GM19463 (cell line): ENCODE results near the gene SLC44A4.

Source experiments
- ATAC-seq: cut with Tn5 transposase; IDR thresholded peaks from one replicate; pipeline ENCODE4 v1.9.1; 2021; ENCODE audit warnings: mild to moderate bottlenecking, moderate library complexity; ENCODE audit not compliant: unreplicated experiment

Gene SLC44A4

DNA sequence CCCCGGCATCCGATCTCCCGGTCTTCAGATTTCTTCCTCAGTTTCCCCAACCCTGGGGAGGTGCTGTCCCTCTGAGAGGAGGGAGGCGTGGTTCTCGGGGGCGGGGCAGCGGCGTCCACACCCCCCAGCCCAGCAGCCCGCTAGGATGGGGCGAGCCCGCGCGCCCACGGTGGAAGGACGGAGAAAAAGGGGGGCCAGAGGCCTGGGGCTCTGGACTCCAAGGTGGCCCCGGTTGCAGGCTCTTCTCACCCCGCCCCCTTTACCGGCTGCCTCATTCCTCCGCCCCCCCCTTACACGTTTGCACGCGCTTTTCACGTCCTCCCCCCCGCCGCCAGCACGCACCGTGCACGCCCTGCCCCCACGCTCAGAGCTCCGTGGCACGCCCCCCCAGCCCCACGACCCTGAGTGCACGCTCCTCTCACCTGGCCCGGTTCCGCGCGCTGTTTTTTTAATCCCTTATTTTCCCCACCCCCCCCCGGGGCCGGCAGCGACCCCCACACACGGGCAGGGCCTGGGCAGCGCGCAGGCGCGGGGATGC is 22.7 kb upstream of the SLC44A4 start:
- ATAC-seq, result no peak

DNA sequence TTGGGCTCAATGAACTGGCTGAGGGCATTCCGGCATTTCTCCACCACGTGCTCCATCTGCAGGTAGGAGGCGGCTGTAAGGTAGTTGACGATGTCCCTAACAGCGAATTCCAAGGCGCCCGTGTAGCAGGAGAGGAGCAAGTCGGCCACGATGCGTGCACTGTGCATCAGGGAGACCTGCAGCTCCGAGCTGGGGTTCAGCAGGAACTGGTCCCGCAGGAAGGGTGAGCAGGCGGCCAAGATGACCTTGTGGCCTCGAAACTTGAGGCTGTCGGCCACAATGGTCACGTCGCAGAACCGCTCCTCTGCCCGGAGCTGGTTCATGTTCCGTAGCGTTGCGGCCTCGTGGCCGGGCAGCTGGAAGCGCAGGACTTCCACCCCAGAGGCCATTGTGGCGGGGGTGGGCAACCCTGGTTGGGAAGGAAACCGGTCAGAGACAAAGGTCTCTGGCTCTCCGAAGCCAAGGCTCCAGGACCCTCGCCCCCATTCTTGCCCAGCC is 22.2 kb upstream of the SLC44A4 start:
- ATAC-seq, result no peak

DNA sequence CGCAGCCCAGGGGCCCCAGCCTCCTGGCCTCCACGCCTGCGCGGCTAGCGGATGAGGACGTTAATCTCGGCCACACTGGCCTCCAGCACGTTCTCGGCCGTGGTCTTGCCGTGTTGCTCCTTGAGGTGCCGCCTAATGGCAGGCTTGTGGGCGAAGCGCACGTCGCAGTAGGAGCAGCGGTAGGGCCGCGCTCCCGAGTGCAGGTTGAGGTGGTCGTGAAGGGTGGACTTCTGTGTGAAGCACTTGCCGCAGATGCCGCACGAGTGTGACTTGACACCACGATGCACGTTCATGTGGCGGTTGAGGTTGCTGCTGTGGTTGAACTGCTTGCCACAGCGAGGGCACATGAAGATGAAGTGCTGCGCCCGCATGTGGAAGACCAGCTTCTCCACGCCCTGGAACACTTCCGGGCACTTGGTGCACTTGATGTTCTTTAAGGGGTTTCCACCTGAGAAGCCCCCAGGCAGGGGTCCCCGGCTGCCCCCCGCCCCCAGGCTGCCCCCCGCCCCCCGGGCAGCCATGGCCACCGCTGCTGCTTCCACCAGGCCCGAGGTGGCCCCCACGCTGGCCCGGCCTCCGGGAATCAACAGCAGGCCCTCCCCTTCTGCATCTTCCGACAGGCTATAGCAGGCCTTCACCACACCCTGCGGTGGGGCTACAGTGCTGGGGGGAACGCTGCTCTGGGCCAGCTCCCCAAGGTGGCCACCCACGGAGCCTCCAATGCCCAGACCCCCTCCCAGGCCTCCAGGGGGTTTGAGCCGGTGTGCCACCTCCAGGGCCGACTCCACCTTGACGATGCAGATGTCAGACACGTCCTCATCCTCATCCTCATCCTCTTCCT is 21.3 kb upstream of the SLC44A4 start:
- no peak for ATAC-seq

DNA sequence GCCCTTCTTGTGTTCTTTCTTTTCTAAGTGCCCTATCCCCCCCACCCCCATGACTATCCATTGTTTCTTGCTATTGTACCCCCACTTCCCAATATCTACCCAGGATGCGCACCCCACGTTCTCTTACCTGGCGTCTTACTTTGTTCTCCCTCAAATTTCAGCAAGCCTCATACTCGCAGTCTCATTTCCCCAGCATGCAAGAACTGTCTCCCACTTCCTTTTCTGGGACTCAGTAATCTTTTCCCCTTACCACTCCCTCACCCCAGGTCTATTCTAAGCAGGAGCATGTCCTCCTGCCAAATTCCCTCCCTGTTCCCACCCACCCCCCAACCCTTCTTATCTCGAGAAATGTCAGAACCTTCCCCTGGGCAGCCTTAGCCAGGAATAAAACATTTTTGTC is 20.4 kb upstream of the SLC44A4 start:
- no peak for ATAC-seq

DNA sequence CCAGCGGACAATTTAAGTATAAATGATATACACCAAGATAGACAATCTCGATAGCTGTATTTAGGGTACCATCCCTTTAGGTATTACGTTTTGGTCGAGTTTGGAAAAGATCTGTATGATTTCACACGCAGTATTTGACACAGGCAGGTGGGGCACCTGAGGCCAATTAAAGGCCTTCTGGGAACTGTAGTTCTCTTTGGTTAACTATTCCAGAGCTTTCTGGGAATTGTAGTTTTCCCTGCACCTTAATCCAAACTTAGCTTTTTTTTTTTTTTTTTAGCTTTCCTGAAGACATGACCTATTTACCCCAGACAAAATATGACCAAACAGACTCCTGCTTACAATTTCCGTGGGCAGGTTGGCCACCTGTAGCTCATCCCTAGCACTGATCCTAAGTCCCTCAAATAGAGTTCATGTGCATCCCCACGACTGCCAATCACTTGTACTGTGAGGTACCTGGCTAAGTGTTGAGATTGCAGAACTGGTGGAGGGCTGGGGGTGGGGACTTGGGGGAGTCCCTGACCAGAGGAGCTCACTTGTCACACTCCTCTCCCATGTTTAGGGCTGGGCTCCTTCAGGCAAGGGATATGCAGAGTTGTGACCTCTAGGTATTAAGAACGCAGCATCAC is 19.7 kb upstream of the SLC44A4 start:
- ATAC-seq, result no peak

DNA sequence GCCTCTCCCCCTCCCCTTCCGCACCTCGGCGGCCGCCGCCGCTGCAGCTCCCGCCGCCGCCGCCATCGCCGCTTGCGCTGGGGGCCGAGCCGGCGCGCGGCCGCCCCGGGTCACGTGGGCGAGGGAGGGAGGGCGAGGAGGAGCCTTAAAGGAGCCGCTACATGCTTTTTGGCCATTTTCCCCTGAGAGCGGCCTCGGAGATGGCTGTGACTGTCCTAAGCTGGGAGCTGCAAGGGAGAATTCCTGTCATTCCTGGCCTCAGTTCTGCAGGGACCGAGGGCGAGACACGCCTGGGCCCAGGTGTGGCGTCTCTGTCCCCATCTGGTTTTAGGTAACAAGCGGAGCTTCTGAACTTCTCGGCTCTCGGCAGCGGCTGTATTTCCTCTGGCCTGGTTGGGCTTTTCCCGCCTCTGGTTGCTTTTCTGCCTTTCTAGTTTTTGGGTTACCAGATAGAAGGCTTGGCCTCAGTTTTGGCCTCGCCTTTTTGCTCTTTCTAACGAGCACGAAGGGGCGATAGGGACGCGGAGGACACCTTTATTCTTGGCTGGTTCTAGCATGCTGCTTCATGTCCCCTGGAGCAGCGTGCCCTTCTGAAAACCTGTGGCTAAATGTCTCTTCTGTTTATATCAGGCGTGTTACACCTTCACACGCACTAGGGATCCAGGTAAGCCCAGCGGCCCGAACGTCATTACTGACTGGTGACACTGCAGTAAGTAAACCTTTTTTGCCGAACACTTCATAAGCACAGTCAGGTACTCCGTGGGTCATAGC is 19.0 kb upstream of the SLC44A4 start, which contains the start of gene EHMT2:
TSS of gene EHMT2 (minus strand) at position 87 of the 771 bp plus-strand sequence. CDS start at position 66, 21 bp downstream.
- peak; percentile 56 for ATAC-seq

DNA sequence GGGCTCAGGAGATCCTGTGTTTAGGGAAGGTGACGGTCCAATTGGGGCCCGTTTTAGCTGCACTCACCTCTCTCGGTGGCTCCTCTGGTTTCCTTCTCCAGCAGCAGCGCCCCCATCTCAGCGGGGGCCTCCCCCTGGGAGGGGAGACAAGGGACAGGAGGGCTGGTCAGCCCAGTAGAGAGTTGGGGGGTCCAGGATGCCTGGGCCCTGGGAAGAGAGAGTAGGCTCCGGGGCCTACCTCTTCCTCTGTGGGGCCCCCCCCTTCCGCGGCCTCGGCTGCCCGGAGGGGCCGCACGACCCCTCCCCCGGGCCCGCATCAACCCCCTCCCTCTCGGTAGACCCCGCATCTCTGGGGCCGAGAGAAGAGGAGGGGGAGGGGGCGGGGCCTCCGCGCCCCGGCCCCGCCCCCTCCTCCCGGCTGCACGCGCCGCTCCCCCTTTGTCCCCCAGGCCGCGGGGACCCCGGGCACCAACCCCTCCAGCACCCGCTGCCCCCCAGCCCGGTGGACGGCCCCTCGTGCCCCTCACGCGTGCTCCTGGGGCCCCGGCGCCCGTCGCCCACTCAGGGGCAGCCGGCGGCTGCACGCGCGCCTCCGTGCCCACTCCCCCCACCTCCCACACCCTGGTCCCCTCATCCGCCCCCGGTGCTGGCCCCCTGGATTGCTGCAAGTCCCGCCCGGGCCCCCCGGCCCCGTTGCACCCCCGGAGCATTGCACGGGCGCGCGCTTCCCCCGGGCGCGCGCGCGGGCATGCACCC is 18.2 kb upstream of the SLC44A4 start:
- no peak for ATAC-seq

DNA sequence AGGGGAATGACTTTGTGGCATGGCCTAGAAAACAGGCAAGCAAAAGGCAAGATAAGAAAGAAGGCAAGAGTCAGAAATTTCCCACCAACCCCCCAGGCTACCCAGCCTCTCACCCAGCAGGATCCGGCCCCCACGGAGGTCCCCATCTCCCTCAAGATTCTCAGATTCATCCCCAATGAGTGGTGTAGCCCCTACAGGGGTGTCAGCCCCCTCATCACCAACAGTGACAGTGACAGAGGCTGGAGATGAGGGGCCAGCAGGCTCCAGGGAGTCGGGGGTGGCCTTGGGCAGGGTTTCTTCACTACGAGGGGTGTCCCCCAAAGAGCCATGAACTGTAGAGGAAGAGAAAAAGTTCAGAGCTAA is 17.7 kb upstream of the SLC44A4 start:
- ATAC-seq, result no peak

DNA sequence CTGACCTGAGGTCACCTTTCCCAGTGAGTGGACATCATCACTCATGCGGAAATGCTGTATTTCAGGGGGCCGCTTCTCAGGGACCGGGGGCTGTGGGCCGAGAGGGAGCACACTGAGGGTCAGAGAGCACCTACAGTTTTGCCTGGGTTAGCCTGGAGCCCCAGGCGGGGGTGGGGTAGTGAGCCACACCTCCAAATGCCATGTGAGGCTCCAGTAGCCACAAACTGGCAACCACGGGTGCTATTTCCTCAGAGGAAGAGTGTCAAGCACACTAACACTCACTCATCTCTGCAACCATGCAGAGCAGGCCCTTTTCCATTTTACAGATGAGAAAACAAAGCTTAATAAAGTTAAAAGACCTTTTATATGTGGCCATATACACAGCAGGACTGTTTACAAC is 14.0 kb upstream of the SLC44A4 start:
- no peak for ATAC-seq

DNA sequence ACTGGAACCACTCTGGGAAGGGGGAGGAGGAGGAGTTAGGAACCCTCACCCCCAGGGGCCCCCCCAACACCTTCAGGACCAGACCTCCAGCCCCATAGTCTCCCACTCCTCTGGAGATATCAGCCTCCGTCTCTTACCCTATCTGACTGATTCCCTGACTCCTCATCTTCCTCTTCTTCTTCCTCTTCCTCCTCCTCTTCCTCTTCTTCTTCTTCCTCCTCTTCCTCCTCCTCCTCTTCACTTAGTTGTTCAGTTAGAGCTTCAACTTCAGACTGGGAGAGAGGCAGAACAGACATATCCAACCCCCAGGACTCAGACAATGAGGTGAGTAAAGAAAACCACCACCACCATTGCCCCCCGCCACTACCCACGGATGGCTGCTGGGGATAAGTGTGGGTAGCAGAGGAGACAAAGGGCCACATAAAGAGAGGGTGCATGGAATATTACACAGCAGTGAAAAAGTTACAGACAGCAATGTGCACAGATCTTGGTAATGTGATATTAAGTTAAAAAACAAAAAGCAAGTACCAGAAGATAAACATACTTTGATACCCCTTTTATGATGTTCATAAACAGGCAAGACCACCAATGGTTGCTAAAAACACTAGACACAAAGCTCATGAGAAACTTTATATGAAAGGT is 10.7 kb upstream of the SLC44A4 start:
- ATAC-seq, result no peak

DNA sequence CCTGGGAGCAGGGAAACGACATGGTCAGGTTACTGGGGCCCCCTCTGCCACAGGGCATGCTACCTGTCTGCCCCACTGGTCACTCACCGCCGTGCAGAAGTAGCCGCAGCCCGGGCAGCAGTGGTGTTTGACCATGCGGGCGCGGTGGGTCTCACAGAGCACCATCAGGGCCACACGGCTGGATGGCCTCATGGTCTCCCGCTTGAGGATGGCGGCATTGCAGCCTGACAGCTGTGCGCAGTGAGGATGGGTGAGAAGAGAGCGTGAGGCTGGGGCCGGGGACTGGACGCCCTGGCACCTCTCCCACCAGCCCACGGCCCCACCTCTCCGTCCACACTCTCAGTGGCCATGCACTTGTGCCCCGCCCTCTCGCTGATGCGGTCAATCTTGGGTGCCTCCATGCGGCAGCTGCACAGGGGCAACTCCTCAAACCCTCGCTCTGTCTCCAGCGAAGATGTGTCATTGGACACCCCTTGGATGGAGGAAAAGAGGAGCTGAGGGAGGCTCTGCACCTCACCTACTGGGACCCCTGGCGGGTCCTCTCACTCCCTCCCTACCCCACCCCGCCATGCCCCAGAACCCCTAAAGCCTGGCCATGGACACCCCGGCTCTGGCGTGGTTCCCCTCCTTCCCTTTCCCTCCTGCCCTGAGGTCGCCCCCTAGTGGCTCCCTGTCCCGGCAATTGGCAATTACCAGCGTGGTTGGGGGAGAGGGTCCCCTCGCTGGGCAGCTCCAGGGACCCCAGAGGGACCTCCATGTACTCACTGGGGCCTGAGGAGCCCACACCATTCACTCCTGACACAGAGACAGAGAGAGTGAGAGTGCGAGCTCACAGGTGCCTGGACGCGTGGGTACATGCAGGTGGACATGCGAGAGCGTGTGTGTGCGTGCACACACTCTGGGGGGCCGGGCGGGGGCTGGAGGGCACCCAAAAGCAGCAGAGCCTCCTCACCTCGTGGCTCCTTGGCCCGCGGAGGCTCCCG is 9.8 kb upstream of the SLC44A4 start:
- no peak for ATAC-seq

DNA sequence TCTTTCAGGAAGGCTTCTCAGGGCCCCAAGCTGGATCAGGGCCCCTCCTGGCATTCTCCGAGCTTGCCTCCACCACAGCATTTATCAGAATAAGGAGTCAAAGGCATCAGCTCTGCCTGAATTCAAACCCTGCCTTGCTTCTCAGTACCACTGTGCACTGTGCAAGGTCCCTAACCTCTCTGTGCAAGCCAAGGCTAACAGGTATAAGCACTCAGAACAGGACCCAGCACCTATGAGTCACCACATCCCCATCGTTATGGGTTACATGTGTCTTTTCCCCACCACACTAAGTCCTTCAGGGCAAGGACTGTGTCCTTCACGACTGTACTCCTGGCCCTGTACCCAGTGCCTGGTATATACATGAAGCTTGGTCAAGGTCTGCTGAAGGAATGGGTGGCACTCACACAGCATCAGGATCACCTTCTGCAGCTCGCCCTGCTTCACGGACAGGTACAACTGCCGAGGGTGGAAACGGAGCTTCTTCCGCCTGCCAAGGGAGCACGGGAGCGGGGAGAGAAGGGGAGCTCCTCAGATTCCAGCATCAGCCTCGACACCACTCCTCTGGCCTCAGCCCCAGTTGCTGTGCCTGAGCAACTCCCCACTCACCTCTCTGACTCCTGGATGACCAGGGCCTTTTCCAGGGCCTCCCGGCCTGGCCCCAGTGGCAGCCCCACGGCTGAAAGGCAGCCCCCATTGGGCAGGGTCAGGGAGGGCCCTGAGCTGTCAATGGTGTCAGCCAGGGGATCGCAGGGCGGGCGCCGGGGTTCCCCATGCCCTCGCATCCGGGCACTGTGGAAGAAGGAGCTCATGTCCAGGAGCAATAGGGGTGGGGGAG is 8.6 kb upstream of the SLC44A4 start:
- no peak for ATAC-seq

DNA sequence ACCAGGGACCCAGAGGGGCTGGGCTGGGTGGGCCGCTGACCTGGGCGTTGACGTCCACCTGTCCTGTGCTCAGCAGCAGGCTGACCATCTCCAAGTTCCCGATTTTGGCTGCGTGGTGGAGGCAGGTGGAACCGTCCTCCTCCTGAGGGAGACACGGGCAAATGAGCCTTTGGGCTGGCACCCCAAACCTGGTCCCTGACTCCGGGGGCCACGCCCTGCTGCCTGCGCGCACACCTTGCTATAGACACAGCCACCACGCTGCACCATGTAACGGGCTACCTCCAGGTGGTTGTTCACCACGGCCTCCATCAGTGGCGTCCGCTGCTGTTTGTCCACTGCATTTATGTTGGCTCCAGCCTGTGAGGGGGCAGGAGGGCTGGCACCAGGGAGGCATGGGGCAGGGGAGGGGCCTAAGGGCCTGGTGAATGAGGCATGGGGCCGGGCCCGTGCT is 7.8 kb upstream of the SLC44A4 start:
- ATAC-seq, result no peak

DNA sequence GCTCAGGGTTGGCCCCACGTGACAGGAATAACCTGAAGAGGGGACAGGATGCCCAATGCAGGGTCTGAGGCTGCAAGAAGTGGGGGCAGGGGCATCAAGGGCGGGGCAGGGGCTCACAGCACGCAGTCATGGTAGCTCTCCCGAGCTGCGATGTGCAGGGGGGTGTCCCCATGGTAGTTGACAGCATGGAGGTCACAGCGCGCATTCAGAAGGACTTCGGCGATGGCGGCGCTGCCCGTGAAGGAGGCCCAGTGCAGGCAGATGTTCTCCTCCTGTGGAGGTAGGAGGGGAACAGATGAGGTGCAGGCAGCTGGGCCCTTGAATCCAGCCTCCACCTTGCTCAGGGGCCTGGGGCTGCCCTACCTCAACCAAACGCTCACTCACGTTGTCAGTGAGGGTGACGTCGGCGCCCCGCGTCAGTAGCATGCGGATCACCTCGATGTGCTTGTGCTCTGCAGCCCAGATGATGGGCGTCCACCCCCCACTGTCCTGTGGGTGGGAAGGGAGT is 5.8 kb upstream of the SLC44A4 start:
- ATAC-seq, result no peak

DNA sequence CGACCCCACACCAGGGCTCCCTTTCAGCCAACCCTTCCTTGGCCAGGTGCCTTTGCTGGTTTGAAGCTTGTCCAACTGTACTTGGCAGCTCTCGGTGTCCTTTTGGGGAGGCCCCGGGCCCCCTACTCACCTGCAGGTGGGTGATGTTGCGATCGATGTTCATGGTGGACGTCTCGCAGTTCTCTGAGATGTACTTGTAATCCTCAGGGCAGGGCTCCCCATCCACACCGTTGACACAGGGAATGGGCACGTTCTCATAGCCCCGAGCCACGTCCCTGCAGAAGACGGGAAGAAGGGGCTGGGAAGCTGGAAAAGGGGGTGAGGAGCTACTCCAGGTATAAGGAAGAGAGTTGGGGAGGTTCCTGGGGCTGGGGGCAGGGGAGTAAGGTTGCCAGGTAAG is 4.9 kb upstream of the SLC44A4 start:
- no peak for ATAC-seq

DNA sequence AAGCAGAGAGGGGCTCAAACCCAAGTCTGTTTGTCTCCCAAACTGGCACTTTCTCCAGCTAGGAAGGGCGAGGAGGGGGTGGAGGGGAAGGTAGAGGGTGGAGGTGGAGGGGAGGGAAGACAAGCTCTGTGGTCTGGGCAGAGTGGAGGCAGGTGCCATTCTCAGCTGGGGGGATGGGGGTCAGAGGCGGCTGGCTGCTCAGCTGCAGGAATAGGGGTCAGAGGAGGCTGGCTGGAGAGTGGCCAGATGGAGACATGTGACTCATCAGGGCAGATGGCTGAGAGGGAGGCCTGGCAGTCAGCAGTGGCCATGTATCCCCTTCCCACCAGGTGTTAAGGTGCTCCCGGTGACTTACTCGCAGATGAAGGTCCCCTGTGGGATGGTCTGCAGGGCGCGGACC is 3.5 kb upstream of the SLC44A4 start:
- ATAC-seq, result no peak

DNA sequence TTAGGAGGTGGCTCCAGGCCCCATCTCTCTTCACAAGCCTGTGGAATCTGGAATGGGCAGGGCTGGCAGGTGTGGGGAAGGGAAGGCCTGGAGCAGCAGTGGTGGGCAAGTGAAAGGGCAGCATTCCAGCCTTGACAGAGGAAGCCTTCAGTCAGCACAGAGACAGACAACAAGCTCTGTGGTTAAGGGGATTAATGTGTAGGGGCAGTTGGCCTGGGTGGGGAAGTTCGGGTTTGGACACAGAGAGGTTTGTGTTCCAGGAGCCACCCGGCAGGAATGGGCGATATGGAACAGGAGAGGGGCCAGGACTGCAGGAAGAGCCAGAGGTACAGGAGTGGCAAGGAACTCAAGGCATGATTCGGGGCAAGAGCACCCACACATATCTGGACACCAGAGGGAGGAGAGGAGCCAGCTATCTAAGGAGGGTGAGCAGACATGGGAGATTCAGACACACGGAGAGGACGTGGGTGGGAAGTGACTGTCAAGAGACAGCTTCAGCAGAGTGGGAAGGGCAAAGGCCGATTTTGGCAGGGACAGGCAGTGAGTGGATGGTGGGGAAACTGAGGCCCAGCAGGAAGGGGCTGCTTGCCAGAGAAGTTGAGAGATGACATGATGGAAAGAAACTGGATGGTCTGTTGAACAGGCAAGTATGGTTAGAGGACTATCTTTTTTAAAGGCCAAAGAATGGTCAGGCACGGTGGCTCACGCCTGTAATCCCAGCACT is 2.5 kb upstream of the SLC44A4 start:
- ATAC-seq, result no peak
